HepG2 (cell line): ENCODE results near the gene KCNK6. TPM values are rescaled to one million over a fixed set of nuclear protein-coding genes. Genes with fewer than 3 reads are reported as not detected.

ENCODE experiments used
- CBX2 ChIP-seq, 2 experiments: fragments of 200-600 bp in 1 of 2; sonication (generic); formaldehyde crosslinking in 1 of 2; IDR thresholded peaks; 2 replicates each; pipeline versions ENCODE4 v1.7.0 to v1.8.1; 2018 to 2022; ENCODE audit warnings: low read depth in 2 of 2, low read length in 1 of 2, mild to moderate bottlenecking in 1 of 2, missing genetic modification reagents in 1 of 2
- DMAP1 ChIP-seq: IDR thresholded peaks from 2 replicates; pipeline ENCODE4 v1.6.1; 2016
- ETV5 ChIP-seq: IDR thresholded peaks from 2 replicates; pipeline ENCODE4 v1.6.1; 2018; ENCODE audit warnings: missing biosample characterization, missing genetic modification reagents, inconsistent platforms, borderline replicate concordance
- NFYB ChIP-seq: sonication (generic); formaldehyde crosslinking; IDR thresholded peaks from 2 replicates; pipeline ENCODE4 v1.4.0; 2020; ENCODE audit warnings: missing genetic modification reagents
- RBAK ChIP-seq: sonication (generic); formaldehyde crosslinking; IDR thresholded peaks from 2 replicates; pipeline ENCODE4 v1.5.1; 2020; ENCODE audit warnings: mild to moderate bottlenecking, missing genetic modification reagents
- SIN3A ChIP-seq: IDR thresholded peaks from 2 replicates; pipeline ENCODE4 v1.6.1; 2011; ENCODE audit warnings: low read depth, mild to moderate bottlenecking, control low read depth, low read length, borderline replicate concordance
- TCF7L2 ChIP-seq: IDR thresholded peaks from 2 replicates; pipeline ENCODE4 v1.6.1; 2011; ENCODE audit warnings: mild to moderate bottlenecking, low read depth, low read length, moderate library complexity
- ZFAT ChIP-seq: sonication (generic); formaldehyde crosslinking; conservative IDR thresholded peaks from 2 replicates; pipeline ENCODE4 v1.8.1; 2023; ENCODE audit warnings: missing genetic modification reagents, inconsistent platforms
- ZNF143 ChIP-seq: sonication (generic); formaldehyde crosslinking; IDR thresholded peaks from 2 replicates; pipeline ENCODE4 v1.4.0; 2020; ENCODE audit warnings: missing genetic modification reagents
- ZNF224 ChIP-seq: sonication (generic); formaldehyde crosslinking; IDR thresholded peaks from 2 replicates; pipeline ENCODE4 v1.5.0; 2020; ENCODE audit warnings: mild to moderate bottlenecking, missing genetic modification reagents
- ZNF564 ChIP-seq: sonication (generic); formaldehyde crosslinking; IDR thresholded peaks from 2 replicates; pipeline ENCODE4 v1.8.1; 2023; ENCODE audit warnings: mild to moderate bottlenecking, missing genetic modification reagents
- ZNF569 ChIP-seq: sonication (generic); formaldehyde crosslinking; IDR thresholded peaks from 2 replicates; pipeline ENCODE4 v1.5.0; 2020; ENCODE audit warnings: mild to moderate bottlenecking, missing genetic modification reagents, moderate library complexity, borderline replicate concordance
- polyA plus RNA-seq, 8 experiments: library from polyadenylated mRNA; depleted of rRNA in 3 of 8; stranded (reverse) in 7 of 8; unstranded in 1 of 8; fragments of >200 nt; fragmentation: Illumina TruSeq in 4 of 8; extraction: Trizol in 4 of 8; gene quantifications; 2 replicates each; pipeline versions ENCODE4 v1.2.1 to v1.2.3, GENCODE V29; 2011 to 2016; ENCODE audit warnings: low read depth in 4 of 8, missing spikeins in 1 of 8, mixed read lengths in 1 of 8; ENCODE audit not compliant: insufficient read depth in 1 of 8
- total RNA-seq, 5 experiments: library from RNA; depleted of rRNA; stranded (reverse); fragments of >200 nt; fragmentation: Illumina TruSeq; extraction: Trizol; gene quantifications; 2 replicates each; pipeline ENCODE4 v1.2.3, GENCODE V29; 2016; ENCODE audit warnings: low read depth in 1 of 5
- TF ChIP-seq, protein P1 (sequence below): sonication (generic); formaldehyde crosslinking; IDR thresholded peaks from 2 replicates; pipeline ENCODE4 v1.5.1; 2020; ENCODE audit warnings: missing genetic modification reagents, mild to moderate bottlenecking, borderline replicate concordance
- TF ChIP-seq, protein P2 (sequence below): sonication (generic); formaldehyde crosslinking; IDR thresholded peaks from 2 replicates; pipeline ENCODE4 v1.5.0; 2020; ENCODE audit warnings: missing genetic modification reagents
- TF ChIP-seq, protein P3 (sequence below): sonication (generic); formaldehyde crosslinking; IDR thresholded peaks from 2 replicates; pipeline ENCODE4 v1.4.0; 2020; ENCODE audit warnings: missing genetic modification reagents, mild to moderate bottlenecking, borderline replicate concordance
- TF ChIP-seq, protein P4 (sequence below): sonication (generic); formaldehyde crosslinking; IDR thresholded peaks from 2 replicates; pipeline ENCODE4 v1.5.0; 2020; ENCODE audit warnings: missing genetic modification reagents, mild to moderate bottlenecking, borderline replicate concordance
- TF ChIP-seq, protein P5 (sequence below), 2 experiments: sonication (generic) in 1 of 2; formaldehyde crosslinking in 1 of 2; IDR thresholded peaks; 2 replicates each; pipeline versions ENCODE4 v1.5.1 to v1.6.1; 2011 to 2020; ENCODE audit warnings: borderline replicate concordance in 1 of 2, low read depth in 1 of 2, low read length in 1 of 2, mild to moderate bottlenecking in 1 of 2, missing genetic modification reagents in 1 of 2, moderate library complexity in 1 of 2
- TF ChIP-seq, protein P6 (sequence below): sonication (generic); formaldehyde crosslinking; IDR thresholded peaks from 2 replicates; pipeline ENCODE4 v1.5.1; 2020; ENCODE audit warnings: missing genetic modification reagents, mild to moderate bottlenecking, borderline replicate concordance

The KCNK6 gene
- total and polyA plus RNA-seq, 2 of the 13 experiments (the other 11 are each of a cell fraction or from before 2014, with no cell fraction given) = 0.03 TPM; not detected in 1

DNA sequence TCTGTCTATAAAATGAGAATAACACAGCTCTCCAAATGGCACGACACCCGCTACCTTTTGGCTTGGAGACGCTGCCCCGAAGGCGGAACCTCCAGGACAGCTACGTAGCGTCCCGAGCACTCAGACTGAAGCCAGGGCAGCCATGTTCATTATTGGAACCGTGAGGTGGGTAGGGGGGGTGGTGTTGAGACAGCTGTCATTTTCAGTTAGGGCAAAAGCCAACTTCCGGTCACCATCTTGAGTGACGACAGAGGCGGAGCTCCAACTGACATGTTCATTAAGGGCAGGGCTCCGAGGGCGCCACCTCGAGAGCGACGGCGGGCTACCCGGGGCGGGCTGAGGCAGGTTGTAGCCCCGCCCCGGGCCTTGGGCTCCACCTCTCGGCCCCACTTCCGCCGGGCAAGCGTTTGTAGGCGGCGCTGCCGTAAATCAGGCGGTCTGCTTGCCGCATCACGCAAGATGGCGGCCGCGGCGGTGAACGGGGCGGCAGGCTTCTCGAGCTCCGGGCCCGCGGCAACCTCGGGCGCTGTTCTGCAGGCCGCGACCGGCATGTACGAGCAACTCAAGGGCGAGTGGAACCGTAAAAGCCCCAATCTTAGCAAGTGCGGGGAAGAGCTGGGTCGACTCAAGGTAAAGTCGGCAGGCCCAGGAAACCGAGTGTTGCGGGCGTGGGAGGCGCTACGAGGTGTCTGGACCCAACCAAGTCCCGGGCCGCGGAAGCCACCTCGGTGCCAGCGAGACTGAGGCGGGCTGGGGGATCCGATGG, 54.9 kb downstream of the KCNK6 start, which contains the start of gene PSMD8 (continued):
- TF ChIP-seq, protein P1, sequence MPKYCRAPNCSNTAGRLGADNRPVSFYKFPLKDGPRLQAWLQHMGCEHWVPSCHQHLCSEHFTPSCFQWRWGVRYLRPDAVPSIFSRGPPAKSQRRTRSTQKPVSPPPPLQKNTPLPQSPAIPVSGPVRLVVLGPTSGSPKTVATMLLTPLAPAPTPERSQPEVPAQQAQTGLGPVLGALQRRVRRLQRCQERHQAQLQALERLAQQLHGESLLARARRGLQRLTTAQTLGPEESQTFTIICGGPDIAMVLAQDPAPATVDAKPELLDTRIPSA (CRISPR knock-in tag) = no peak
- TF ChIP-seq, protein P2, sequence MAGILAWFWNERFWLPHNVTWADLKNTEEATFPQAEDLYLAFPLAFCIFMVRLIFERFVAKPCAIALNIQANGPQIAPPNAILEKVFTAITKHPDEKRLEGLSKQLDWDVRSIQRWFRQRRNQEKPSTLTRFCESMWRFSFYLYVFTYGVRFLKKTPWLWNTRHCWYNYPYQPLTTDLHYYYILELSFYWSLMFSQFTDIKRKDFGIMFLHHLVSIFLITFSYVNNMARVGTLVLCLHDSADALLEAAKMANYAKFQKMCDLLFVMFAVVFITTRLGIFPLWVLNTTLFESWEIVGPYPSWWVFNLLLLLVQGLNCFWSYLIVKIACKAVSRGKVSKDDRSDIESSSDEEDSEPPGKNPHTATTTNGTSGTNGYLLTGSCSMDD = 0 out of 2 replicates have a peak, but pooled peaks have one; percentile 20
- TF ChIP-seq, protein P3, sequence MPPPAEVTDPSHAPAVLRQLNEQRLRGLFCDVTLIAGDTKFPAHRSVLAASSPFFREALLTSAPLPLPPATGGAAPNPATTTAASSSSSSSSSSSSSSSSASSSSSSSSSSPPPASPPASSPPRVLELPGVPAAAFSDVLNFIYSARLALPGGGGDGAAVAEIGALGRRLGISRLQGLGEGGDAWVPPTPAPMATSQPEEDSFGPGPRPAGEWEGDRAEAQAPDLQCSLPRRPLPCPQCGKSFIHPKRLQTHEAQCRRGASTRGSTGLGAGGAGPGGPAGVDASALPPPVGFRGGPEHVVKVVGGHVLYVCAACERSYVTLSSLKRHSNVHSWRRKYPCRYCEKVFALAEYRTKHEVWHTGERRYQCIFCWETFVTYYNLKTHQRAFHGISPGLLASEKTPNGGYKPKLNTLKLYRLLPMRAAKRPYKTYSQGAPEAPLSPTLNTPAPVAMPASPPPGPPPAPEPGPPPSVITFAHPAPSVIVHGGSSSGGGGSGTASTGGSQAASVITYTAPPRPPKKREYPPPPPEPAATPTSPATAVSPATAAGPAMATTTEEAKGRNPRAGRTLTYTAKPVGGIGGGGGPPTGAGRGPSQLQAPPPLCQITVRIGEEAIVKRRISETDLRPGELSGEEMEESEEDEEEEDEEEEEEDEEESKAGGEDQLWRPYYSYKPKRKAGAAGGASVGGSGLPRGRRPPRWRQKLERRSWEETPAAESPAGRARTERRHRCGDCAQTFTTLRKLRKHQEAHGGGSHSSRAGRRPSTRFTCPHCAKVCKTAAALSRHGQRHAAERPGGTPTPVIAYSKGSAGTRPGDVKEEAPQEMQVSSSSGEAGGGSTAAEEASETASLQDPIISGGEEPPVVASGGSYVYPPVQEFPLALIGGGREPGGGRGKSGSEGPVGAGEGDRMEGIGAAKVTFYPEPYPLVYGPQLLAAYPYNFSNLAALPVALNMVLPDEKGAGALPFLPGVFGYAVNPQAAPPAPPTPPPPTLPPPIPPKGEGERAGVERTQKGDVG = peak; percentile 89; the same call in 1 of the 2 replicates
- TF ChIP-seq NFYB (CRISPR knock-in tag) (peak; percentile 51), ZFAT (no peak), ETV5 (CRISPR knock-in tag) (peak; percentile 82), TCF7L2 (no peak), ZNF564 (peak; percentile 67; the same call in 1 of the 2 replicates), ZNF224 (CRISPR knock-in tag) (peak; percentile 95), SIN3A (peak; percentile 78), ZNF569 (CRISPR knock-in tag) (no peak), ZNF143 (CRISPR knock-in tag) (peak; percentile 9), DMAP1 (peak; percentile 87), RBAK (no peak), CBX2 (IDR thresholded peaks at IDR 0.05; ENCODE audit: low read depth, low read length) (no peak), CBX2 (CRISPR knock-in tag; IDR thresholded peaks at IDR 0.05; ENCODE audit: low read depth) (peak; percentile 83; the same call in 1 of the 2 replicates)
- TF ChIP-seq, protein P4, sequence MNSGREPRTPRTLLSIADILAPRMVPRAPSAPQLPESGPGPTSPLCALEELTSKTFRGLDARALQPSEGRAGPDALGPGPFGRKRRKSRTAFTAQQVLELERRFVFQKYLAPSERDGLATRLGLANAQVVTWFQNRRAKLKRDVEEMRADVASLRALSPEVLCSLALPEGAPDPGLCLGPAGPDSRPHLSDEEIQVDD (CRISPR knock-in tag) = no peak
- TF ChIP-seq, protein P5, sequence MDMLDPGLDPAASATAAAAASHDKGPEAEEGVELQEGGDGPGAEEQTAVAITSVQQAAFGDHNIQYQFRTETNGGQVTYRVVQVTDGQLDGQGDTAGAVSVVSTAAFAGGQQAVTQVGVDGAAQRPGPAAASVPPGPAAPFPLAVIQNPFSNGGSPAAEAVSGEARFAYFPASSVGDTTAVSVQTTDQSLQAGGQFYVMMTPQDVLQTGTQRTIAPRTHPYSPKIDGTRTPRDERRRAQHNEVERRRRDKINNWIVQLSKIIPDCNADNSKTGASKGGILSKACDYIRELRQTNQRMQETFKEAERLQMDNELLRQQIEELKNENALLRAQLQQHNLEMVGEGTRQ (IDR thresholded peaks at IDR 0.05; ENCODE audit: low read depth, low read length) = no peak
- TF ChIP-seq, protein P5 (CRISPR knock-in tag; IDR thresholded peaks at IDR 0.05; ENCODE audit: borderline replicate concordance) = peak; percentile 52; the same call in 1 of the 2 replicates
- TF ChIP-seq, protein P6, sequence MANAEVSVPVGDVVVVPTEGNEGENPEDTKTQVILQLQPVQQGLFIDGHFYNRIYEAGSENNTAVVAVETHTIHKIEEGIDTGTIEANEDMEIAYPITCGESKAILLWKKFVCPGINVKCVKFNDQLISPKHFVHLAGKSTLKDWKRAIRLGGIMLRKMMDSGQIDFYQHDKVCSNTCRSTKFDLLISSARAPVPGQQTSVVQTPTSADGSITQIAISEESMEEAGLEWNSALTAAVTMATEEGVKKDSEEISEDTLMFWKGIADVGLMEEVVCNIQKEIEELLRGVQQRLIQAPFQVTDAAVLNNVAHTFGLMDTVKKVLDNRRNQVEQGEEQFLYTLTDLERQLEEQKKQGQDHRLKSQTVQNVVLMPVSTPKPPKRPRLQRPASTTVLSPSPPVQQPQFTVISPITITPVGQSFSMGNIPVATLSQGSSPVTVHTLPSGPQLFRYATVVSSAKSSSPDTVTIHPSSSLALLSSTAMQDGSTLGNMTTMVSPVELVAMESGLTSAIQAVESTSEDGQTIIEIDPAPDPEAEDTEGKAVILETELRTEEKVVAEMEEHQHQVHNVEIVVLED (CRISPR knock-in tag) = peak; percentile 96
